ENCODE measurements around the gene CDH8.
"Not testable (repeated sequence)": the region's sequence is repeated elsewhere in the genome, so short reads cannot be mapped to it uniquely, and the experiment has no call there.

The CDH8 gene

GRCh38 chr16:61807551-61807950 is 228.7 kb downstream of the CDH8 start:
- Histone ChIP-seq H3K4me1 (ENCODE audit: control insufficient read depth, insufficient read depth, low read length) (no peaks in the 10 kb centered on the region), H3K27ac (ENCODE audit: insufficient read depth, low read depth, low read length, poor library complexity, severe bottlenecking) (no peak overlapping the region), H3K27me3 (ENCODE audit: control insufficient read depth, insufficient read depth, low read length, poor library complexity, severe bottlenecking) (no peaks in the 10 kb centered on the region), H3K36me3 (ENCODE audit: control insufficient read depth, insufficient read depth, low read length) (no peaks in the 10 kb centered on the region), H3K9me3 (ENCODE audit: control insufficient read depth, low read length) (no peaks in the 10 kb centered on the region), H3K4me3 (ENCODE audit: insufficient read depth, low read depth, low read length) (no peak overlapping the region)
- WGBS, 2 experiments: 96% methylated on average over 3 of the region's 3 CpGs

GRCh38 chr16:61801217-61801616 is 235.0 kb downstream of the CDH8 start:
- H3K27ac ChIP-seq (ENCODE audit: insufficient read depth, low read depth, low read length, poor library complexity, severe bottlenecking); H3K27me3 ChIP-seq (ENCODE audit: control insufficient read depth, insufficient read depth, low read length, poor library complexity, severe bottlenecking); H3K36me3 ChIP-seq (ENCODE audit: control insufficient read depth, insufficient read depth, low read length); H3K4me1 ChIP-seq (ENCODE audit: control insufficient read depth, insufficient read depth, low read length); H3K9me3 ChIP-seq (ENCODE audit: control insufficient read depth, low read length); H3K4me3 ChIP-seq (ENCODE audit: insufficient read depth, low read depth, low read length): not testable (repeated sequence)
- WGBS, 2 experiments: 93 to 100% methylated on average over 3 to 7 of the region's 10 CpGs

DNA sequence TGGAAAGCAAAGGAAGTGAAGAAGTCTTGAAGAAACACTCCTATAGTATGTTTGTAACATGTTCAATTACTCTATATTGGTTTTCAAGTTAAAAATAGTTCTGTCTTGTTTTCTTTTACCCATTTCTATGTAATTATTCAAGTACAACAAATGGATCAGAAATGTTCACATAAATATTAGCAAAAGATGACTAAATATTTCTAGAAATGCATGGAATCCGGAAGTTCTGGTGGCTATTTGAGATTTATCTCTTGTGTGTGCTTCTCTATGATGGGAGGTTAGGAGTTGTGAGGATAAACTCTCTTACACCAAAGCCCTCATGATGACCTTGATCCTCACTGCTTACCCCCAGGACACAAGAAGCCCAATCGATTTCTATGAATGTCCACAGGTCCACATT is 237.5 kb downstream of the CDH8 start:
- H3K27ac ChIP-seq (ENCODE audit: insufficient read depth, low read depth, low read length, poor library complexity, severe bottlenecking): no peak overlapping the region
- no peaks in the 10 kb centered on the region for H3K4me1 ChIP-seq (ENCODE audit: control insufficient read depth, insufficient read depth, low read length)
- no peaks in the 10 kb centered on the region for H3K36me3 ChIP-seq (ENCODE audit: control insufficient read depth, insufficient read depth, low read length)
- 84 to 86% methylated on average over 1 to 2 of the region's 2 CpGs for WGBS, 2 experiments
- H3K27me3 ChIP-seq (ENCODE audit: control insufficient read depth, insufficient read depth, low read length, poor library complexity, severe bottlenecking): no peaks in the 10 kb centered on the region
- H3K9me3 ChIP-seq (ENCODE audit: control insufficient read depth, low read length): no peaks in the 10 kb centered on the region
- H3K4me3 ChIP-seq (ENCODE audit: insufficient read depth, low read depth, low read length): no peak overlapping the region

GRCh38 chr16:61797961-61798507 is 238.2 kb downstream of the CDH8 start:
- no peaks in the 10 kb centered on the region for H3K27me3 ChIP-seq (ENCODE audit: control insufficient read depth, insufficient read depth, low read length, poor library complexity, severe bottlenecking)
- no peaks in the 10 kb centered on the region for H3K36me3 ChIP-seq (ENCODE audit: control insufficient read depth, insufficient read depth, low read length)
- H3K9me3 ChIP-seq (ENCODE audit: control insufficient read depth, low read length): no peaks in the 10 kb centered on the region
- 83 to 100% methylated on average over 1 of the region's 1 CpG for WGBS, 2 experiments
- no peak overlapping the region for H3K4me3 ChIP-seq (ENCODE audit: insufficient read depth, low read depth, low read length)
- H3K27ac ChIP-seq (ENCODE audit: insufficient read depth, low read depth, low read length, poor library complexity, severe bottlenecking): no peak overlapping the region
- H3K4me1 ChIP-seq (ENCODE audit: control insufficient read depth, insufficient read depth, low read length): no peaks in the 10 kb centered on the region

DNA sequence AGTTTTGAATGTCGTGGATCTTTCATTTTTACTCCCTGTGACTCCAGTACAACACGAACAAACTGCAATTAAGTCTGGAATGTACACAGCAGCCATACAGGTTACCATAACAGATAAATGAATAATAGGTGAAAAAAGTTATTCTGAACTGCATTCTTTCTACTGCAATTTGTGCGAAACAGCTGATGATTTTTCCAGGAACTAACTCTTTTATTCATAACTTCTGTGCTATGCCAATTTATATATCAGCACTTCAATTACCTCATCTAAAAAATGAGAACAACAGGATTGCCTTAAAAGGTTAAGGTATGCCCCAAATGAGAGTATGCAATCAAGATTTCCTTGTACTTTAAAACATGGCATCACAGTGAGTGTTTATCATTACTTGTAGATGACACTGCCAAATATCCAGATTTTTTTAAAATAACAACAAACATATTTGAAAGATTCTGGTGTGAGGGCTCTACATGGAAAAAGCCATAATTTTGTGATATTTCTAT is 238.9 kb downstream of the CDH8 start:
- H3K27ac ChIP-seq (ENCODE audit: insufficient read depth, low read depth, low read length, poor library complexity, severe bottlenecking): no peak overlapping the region
- 98% methylated on average over 3 of the region's 3 CpGs for WGBS, 2 experiments

DNA sequence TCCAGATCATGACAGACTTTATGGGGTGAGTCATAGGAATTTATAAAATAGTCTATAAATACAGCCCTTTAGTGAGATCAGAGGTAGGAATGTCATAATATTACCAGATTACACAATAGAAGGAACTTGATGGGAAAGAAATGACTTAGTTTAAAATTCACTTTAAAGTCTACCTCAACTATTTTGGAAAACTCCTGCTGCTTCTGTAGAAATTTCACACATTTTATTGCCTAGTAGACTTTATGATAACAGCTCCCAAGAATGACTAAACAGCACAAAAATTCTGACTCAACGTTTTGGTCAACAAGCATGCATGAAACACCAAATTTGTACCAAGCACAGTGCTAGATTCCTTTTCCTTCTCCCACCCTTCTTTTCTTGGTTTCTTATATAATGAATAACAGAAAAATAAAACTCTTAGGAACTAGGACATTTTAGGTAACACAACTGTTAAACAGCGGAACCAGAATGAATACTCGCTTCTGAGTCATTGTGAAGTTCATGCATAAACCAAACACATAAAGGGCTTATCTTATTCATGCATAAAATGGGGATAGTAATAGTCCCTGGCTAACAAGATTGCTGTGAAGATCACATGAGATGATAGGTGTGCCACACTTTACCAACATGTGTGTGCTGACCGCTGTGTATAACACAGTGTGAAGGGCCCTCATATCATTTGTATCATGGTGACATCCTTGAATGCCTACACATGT is 243.9 kb downstream of the CDH8 start:
- Histone ChIP-seq H3K36me3 (ENCODE audit: control insufficient read depth, insufficient read depth, low read length) (no peaks in the 10 kb centered on the region), H3K4me3 (ENCODE audit: insufficient read depth, low read depth, low read length) (no peak overlapping the region), H3K27me3 (ENCODE audit: control insufficient read depth, insufficient read depth, low read length, poor library complexity, severe bottlenecking) (no peaks in the 10 kb centered on the region), H3K9me3 (ENCODE audit: control insufficient read depth, low read length) (no peaks in the 10 kb centered on the region), H3K4me1 (ENCODE audit: control insufficient read depth, insufficient read depth, low read length) (no peaks in the 10 kb centered on the region), H3K27ac (ENCODE audit: insufficient read depth, low read depth, low read length, poor library complexity, severe bottlenecking) (no peak overlapping the region)
- 92 to 96% methylated on average over 3 to 4 of the region's 4 CpGs for WGBS, 2 experiments

More for the DNA sequence above, 238.9 kb downstream of the CDH8 start:
- Histone ChIP-seq H3K4me1 (ENCODE audit: control insufficient read depth, insufficient read depth, low read length) (no peaks in the 10 kb centered on the region), H3K36me3 (ENCODE audit: control insufficient read depth, insufficient read depth, low read length) (no peaks in the 10 kb centered on the region), H3K9me3 (ENCODE audit: control insufficient read depth, low read length) (no peaks in the 10 kb centered on the region), H3K4me3 (ENCODE audit: insufficient read depth, low read depth, low read length) (no peak overlapping the region), H3K27me3 (ENCODE audit: control insufficient read depth, insufficient read depth, low read length, poor library complexity, severe bottlenecking) (no peaks in the 10 kb centered on the region)

DNA sequence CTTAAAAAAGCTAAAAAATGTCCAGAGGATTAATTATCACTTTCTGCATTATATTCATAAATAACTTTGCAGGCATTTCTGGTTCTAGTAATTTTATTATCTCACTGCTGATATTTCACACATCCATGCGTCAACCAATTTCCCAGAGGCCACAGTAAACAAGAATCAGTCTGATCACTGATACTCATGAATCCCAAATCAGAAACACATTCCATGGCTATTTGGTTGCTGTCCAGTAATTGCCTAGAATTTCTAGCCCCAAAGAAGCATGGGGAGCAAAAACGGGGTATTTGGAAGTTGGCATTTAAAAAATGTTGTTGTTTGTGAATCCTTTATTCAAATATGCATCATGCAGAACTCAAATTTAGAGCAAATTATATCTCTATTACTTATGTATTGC is 244.8 kb downstream of the CDH8 start:
- no peak overlapping the region for H3K27ac ChIP-seq (ENCODE audit: insufficient read depth, low read depth, low read length, poor library complexity, severe bottlenecking)
- no peaks in the 10 kb centered on the region for H3K4me1 ChIP-seq (ENCODE audit: control insufficient read depth, insufficient read depth, low read length)
- H3K9me3 ChIP-seq (ENCODE audit: control insufficient read depth, low read length): no peaks in the 10 kb centered on the region
- H3K4me3 ChIP-seq (ENCODE audit: insufficient read depth, low read depth, low read length): no peak overlapping the region
- no peaks in the 10 kb centered on the region for H3K36me3 ChIP-seq (ENCODE audit: control insufficient read depth, insufficient read depth, low read length)
- H3K27me3 ChIP-seq (ENCODE audit: control insufficient read depth, insufficient read depth, low read length, poor library complexity, severe bottlenecking): no peaks in the 10 kb centered on the region
- 89 to 100% methylated on average over 2 of the region's 2 CpGs for WGBS, 2 experiments

- WGBS, 2 experiments: 89 to 96% methylated on average over 10 to 16 of the region's 16 CpGs
These were observed 254.4 kb downstream of the CDH8 start for GRCh38 chr16:61781855-61782254.

DNA sequence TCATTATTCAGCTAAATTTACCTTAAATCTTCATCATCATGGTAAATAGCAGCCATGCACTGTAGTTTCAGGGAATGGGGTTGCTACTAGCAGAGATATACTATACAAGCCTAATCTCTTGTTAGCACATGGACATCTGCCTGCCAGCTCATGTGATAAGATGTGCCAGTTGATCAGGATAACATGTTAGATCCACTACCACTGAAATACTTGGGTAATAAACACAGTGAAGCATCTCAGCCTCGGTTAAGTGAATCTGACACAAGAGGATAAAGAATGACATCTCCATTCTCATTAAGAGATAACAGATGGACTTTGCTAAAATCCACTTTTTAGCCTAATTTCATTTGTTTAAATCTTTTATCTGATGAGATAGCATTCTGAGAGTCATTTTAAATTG is 256.1 kb downstream of the CDH8 start:
- WGBS, 2 experiments: 91 to 96% methylated on average over 1 of the region's 1 CpG

More at GRCh38 chr16:61781855-61782254, 254.4 kb downstream of the CDH8 start:
- H3K27ac ChIP-seq (ENCODE audit: insufficient read depth, low read depth, low read length, poor library complexity, severe bottlenecking); H3K4me3 ChIP-seq (ENCODE audit: insufficient read depth, low read depth, low read length); H3K4me1 ChIP-seq (ENCODE audit: control insufficient read depth, insufficient read depth, low read length); H3K36me3 ChIP-seq (ENCODE audit: control insufficient read depth, insufficient read depth, low read length); H3K27me3 ChIP-seq (ENCODE audit: control insufficient read depth, insufficient read depth, low read length, poor library complexity, severe bottlenecking); H3K9me3 ChIP-seq (ENCODE audit: control insufficient read depth, low read length): not testable (repeated sequence)

GRCh38 chr16:61770301-61770700 is 265.9 kb downstream of the CDH8 start:
- Histone ChIP-seq H3K4me3 (ENCODE audit: insufficient read depth, low read depth, low read length) (no peak overlapping the region), H3K4me1 (ENCODE audit: control insufficient read depth, insufficient read depth, low read length) (no peaks in the 10 kb centered on the region), H3K27me3 (ENCODE audit: control insufficient read depth, insufficient read depth, low read length, poor library complexity, severe bottlenecking) (no peaks in the 10 kb centered on the region), H3K27ac (ENCODE audit: insufficient read depth, low read depth, low read length, poor library complexity, severe bottlenecking) (no peak overlapping the region), H3K9me3 (ENCODE audit: control insufficient read depth, low read length) (no peaks in the 10 kb centered on the region), H3K36me3 (ENCODE audit: control insufficient read depth, insufficient read depth, low read length) (no peaks in the 10 kb centered on the region)
- 87 to 91% methylated on average over 1 of the region's 1 CpG for WGBS, 2 experiments

More for the DNA sequence above, 256.1 kb downstream of the CDH8 start:
- Histone ChIP-seq H3K27me3 (ENCODE audit: control insufficient read depth, insufficient read depth, low read length, poor library complexity, severe bottlenecking) (no peaks in the 10 kb centered on the region), H3K4me3 (ENCODE audit: insufficient read depth, low read depth, low read length) (no peak overlapping the region), H3K36me3 (ENCODE audit: control insufficient read depth, insufficient read depth, low read length) (no peaks in the 10 kb centered on the region), H3K4me1 (ENCODE audit: control insufficient read depth, insufficient read depth, low read length) (no peaks in the 10 kb centered on the region), H3K27ac (ENCODE audit: insufficient read depth, low read depth, low read length, poor library complexity, severe bottlenecking) (no peak overlapping the region), H3K9me3 (ENCODE audit: control insufficient read depth, low read length) (no peaks in the 10 kb centered on the region)

Data from ectodermal cell (in vitro differentiated cells).